Astrocyte (in vitro differentiated cells and primary cell): ENCODE measurements around the gene C1QBP. TPM values are rescaled to one million over a fixed set of nuclear protein-coding genes. Genes with fewer than 3 reads are reported as not detected.
A peak's percentile ranks its signal among the peaks of the same experiment; 100 is the strongest.

Experiments used
- DNase-seq: peaks from one replicate; pipeline ENCODE4 v3.0.0-alpha.2; 2010; ENCODE audit warnings: low read depth
- FAIRE-seq: peaks from 2 replicates; lab custom pipeline; 2011; peaks lifted over from hg19 to GRCh38; lab: Jason Lieb, UNC
- H2AFZ ChIP-seq: 2 replicates; pipeline ENCODE4 v1.6.0; 2012; ENCODE audit warnings: low read depth, low read length, inconsistent platforms
- H3K27ac ChIP-seq: 2 replicates; pipeline ENCODE4 v1.5.1; 2011; ENCODE audit warnings: low read depth, low read length, inconsistent platforms
- H3K27me3 ChIP-seq: 2 replicates; pipeline ENCODE4 v1.6.0; 2011; ENCODE audit warnings: low read length, inconsistent platforms; ENCODE audit not compliant: insufficient read depth
- H3K36me3 ChIP-seq: 2 replicates; pipeline ENCODE4 v1.5.1; 2011; ENCODE audit warnings: low read length, inconsistent platforms; ENCODE audit not compliant: insufficient read depth
- H3K4me1 ChIP-seq: 2 replicates; pipeline ENCODE4 v1.5.1; 2011; ENCODE audit warnings: low read length, inconsistent platforms; ENCODE audit not compliant: insufficient read depth
- H3K4me2 ChIP-seq: 2 replicates; pipeline ENCODE4 v1.6.0; 2012; ENCODE audit warnings: low read length, inconsistent platforms
- H3K4me3 ChIP-seq: 2 replicates; pipeline ENCODE4 v1.5.1; 2011; ENCODE audit warnings: low read depth, mild to moderate bottlenecking, low read length, inconsistent platforms; ENCODE audit not compliant: insufficient read depth
- H3K79me2 ChIP-seq: 2 replicates; pipeline ENCODE4 v1.6.0; 2012; ENCODE audit warnings: mild to moderate bottlenecking, low read length, inconsistent platforms; ENCODE audit not compliant: insufficient read depth
- H3K9ac ChIP-seq: 2 replicates; pipeline ENCODE4 v1.6.0; 2012; ENCODE audit warnings: mild to moderate bottlenecking, low read length, inconsistent platforms
- H3K9me3 ChIP-seq: 2 replicates; pipeline ENCODE4 v1.5.1; 2012; ENCODE audit warnings: low read depth, mild to moderate bottlenecking, low read length, inconsistent platforms; ENCODE audit not compliant: insufficient read depth
- H4K20me1 ChIP-seq: 2 replicates; pipeline ENCODE4 v1.6.0; 2012; ENCODE audit warnings: low read length, inconsistent platforms; ENCODE audit not compliant: insufficient read depth
- H3K27ac Mint-ChIP-seq: one replicate; pipeline ENCODE4 v1.8.0; 2021; ENCODE audit warnings: mild to moderate bottlenecking, mixed read lengths; ENCODE audit not compliant: unreplicated experiment
- H3K27me3 Mint-ChIP-seq: one replicate; pipeline ENCODE4 v1.8.0; 2021; ENCODE audit warnings: low read depth, mixed read lengths; ENCODE audit not compliant: unreplicated experiment
- H3K36me3 Mint-ChIP-seq: one replicate; pipeline ENCODE4 v1.8.0; 2021; ENCODE audit warnings: low read depth, mixed read lengths; ENCODE audit not compliant: unreplicated experiment
- H3K4me1 Mint-ChIP-seq: one replicate; pipeline ENCODE4 v1.8.0; 2021; ENCODE audit warnings: low read depth, mixed read lengths; ENCODE audit not compliant: unreplicated experiment
- H3K4me3 Mint-ChIP-seq: one replicate; pipeline ENCODE4 v1.8.0; 2021; ENCODE audit warnings: mild to moderate bottlenecking, moderate library complexity, mixed read lengths; ENCODE audit not compliant: unreplicated experiment
- H3K9me3 Mint-ChIP-seq: one replicate; pipeline ENCODE4 v1.8.0; 2021; ENCODE audit warnings: mild to moderate bottlenecking, mixed read lengths; ENCODE audit not compliant: unreplicated experiment
- CTCF ChIP-seq: IDR thresholded peaks from 2 replicates; pipeline ENCODE4 v1.5.1; 2011; ENCODE audit warnings: low read depth, mild to moderate bottlenecking, inconsistent platforms, low read length, moderate library complexity; ENCODE audit not compliant: insufficient read depth
- EZH2 ChIP-seq: IDR thresholded peaks from 2 replicates; pipeline ENCODE4 v1.6.1; 2012; ENCODE audit warnings: mild to moderate bottlenecking, low read length, inconsistent platforms; ENCODE audit not compliant: insufficient read depth
- total RNA-seq: library from RNA; stranded (reverse); gene quantifications from 2 replicates; pipeline ENCODE4 v1.2.1, GENCODE V29; 2021

The C1QBP gene
- total RNA-seq, 1 donor from 2014 or later = 162 TPM

- peak; percentile 99 for DNase-seq
- Histone ChIP-seq H3K9ac (peak within 1 kb of the TSS; percentile 93), H3K4me1 (peaks cover 7% of the 10 kb centered on the region), H4K20me1 (no peaks in the 10 kb centered on the region), H3K4me2 (peak within 1 kb of the TSS; percentile 95), H3K27me3 (no peaks in the 10 kb centered on the region), H3K27ac (peak within 1 kb of the TSS; percentile 98), H3K4me3 (peak within 1 kb of the TSS; percentile 89), H3K79me2 (peaks cover 73% of the 10 kb centered on the region), H2AFZ (peak within 1 kb of the TSS; percentile 93), H3K9me3 (no peaks in the 10 kb centered on the region), H3K36me3 (peaks cover 36% of the 10 kb centered on the region)
- no peaks in the 10 kb centered on the region for H3K27me3 Mint-ChIP-seq
- peak within 1 kb of the TSS; percentile 98 for H3K27ac Mint-ChIP-seq
- H3K4me3 Mint-ChIP-seq = peak within 1 kb of the TSS; percentile 97
- peak; percentile 23 for FAIRE-seq
- TF ChIP-seq EZH2 (no peak), CTCF (no peak)
- peaks cover 3% of the 10 kb centered on the region for H3K9me3 Mint-ChIP-seq
- H3K4me1 Mint-ChIP-seq = peaks cover 4% of the 10 kb centered on the region
- peaks cover 25% of the 10 kb centered on the region for H3K36me3 Mint-ChIP-seq
These were observed 47.5 kb upstream of the C1QBP start, which contains the start of gene MIS12 for GRCh38 chr17:5486206-5487124. Gene MIS12 (plus strand): TSS chr17:5486566. CDS start chr17:5488863, 2,297 bp downstream.

- H3K4me1 ChIP-seq = peaks cover 7% of the 10 kb centered on the region
- DNase-seq (peak; percentile 18), FAIRE-seq (no peak)
- TF ChIP-seq EZH2 (no peak), CTCF (peak; percentile 2)
- Mint-ChIP-seq H3K4me3 (peak within 1 kb of the TSS; percentile 97), H3K27me3 (no peaks in the 10 kb centered on the region), H3K36me3 (peaks cover 28% of the 10 kb centered on the region), H3K27ac (peak within 1 kb of the TSS; percentile 98), H3K9me3 (peaks cover 3% of the 10 kb centered on the region), H3K4me1 (peaks cover 4% of the 10 kb centered on the region)
- H4K20me1 ChIP-seq = peaks cover under 1% of the 10 kb centered on the region
- peaks cover 42% of the 10 kb centered on the region for H3K36me3 ChIP-seq
- peak within 1 kb of the TSS; percentile 93 for H3K9ac ChIP-seq
- H3K27ac ChIP-seq = peak within 1 kb of the TSS; percentile 98
- no peaks in the 10 kb centered on the region for H3K9me3 ChIP-seq
- no peaks in the 10 kb centered on the region for H3K27me3 ChIP-seq
- H3K4me2 ChIP-seq = peak within 1 kb of the TSS; percentile 95
- H3K79me2 ChIP-seq = peaks cover 82% of the 10 kb centered on the region
- peak within 1 kb of the TSS; percentile 93 for H2AFZ ChIP-seq
- peak within 1 kb of the TSS; percentile 89 for H3K4me3 ChIP-seq
These were observed 46.6 kb upstream of the C1QBP start, which contains the start of gene DERL2 for GRCh38 chr17:5485270-5486205. Gene DERL2 (minus strand): TSS chr17:5486178. CDS start chr17:5486161, 17 bp downstream.
